ENCODE results near the gene HOXC9.

GRCh38 chr12:53995002-53995377 lies 5.0 kb upstream of the HOXC9 start:
- TF ChIP-seq CTCF (IDR thresholded peaks at IDR 0.05) (no peak), POLR2A (IDR thresholded peaks at IDR 0.05) (no peak)
